GM12878 (cell line): ENCODE measurements around the gene MINDY3. TPM values are rescaled to one million over a fixed set of nuclear protein-coding genes. Genes with fewer than 3 reads are reported as not detected.
"Not testable (repeated sequence)": the region's sequence is repeated elsewhere in the genome, so short reads cannot be mapped to it uniquely, and the experiment has no call there.

ENCODE experiments used
- ATAC-seq: fragments of 200-7000 bp; cut with Tn5 transposase; 3 replicates; pipeline ENCODE4 v1.9.1; 2020; ENCODE audit warnings: mild to moderate bottlenecking, moderate library complexity
- BruUV-seq: library from RNA; stranded (reverse); fragments of 400-500 nt; replicated peaks from 2 replicates; lab custom pipeline; 2021; lab: Mats Ljungman, UMichigan
- CTCF ChIA-PET: fragments of 300-600 bp; sonication (Branson Sonifier 250); formaldehyde crosslinking; extraction: SDS; loops from one replicate; lab custom pipeline; 2021; ENCODE audit warnings: inconsistent platforms; lab: Yijun Ruan, JAX
- POLR2A ChIA-PET: fragments of 350-600 bp; formaldehyde crosslinking; extraction: SDS; loops from one replicate; lab custom pipeline; 2021; ENCODE audit warnings: inconsistent platforms; lab: Charles Lee
- RAD21 ChIA-PET: fragments of 300-600 bp; sonication (Branson Sonifier 250); formaldehyde crosslinking; loops from one replicate; lab custom pipeline; 2023; ENCODE audit warnings: antibody characterized with exemption; ENCODE audit not compliant: unreplicated experiment; lab: Charles Lee
- SMC1A ChIA-PET: fragments of 300-600 bp; sonication (Branson Sonifier 250); formaldehyde crosslinking; loops from one replicate; lab custom pipeline; 2023; ENCODE audit not compliant: unreplicated experiment, uncharacterized antibody; lab: Charles Lee
- DNase-seq: peaks from one replicate; pipeline ENCODE4 v3.0.0-alpha.2; 2011; ENCODE audit warnings: low read depth, low spot score
- FAIRE-seq: peaks from 3 replicates; lab custom pipeline; 2011; peaks lifted over from hg19 to GRCh38; lab: Jason Lieb, UNC
- H2AFZ ChIP-seq: 2 replicates; pipeline ENCODE4 v1.6.0; 2011; ENCODE audit warnings: low read depth, low read length, control low read depth; ENCODE audit not compliant: control insufficient read depth
- H3K27ac ChIP-seq: 2 replicates; pipeline ENCODE4 v1.5.1; 2011; ENCODE audit warnings: control low read depth; ENCODE audit not compliant: control insufficient read depth, insufficient read depth
- H3K27me3 ChIP-seq, 2 experiments: replicated peaks in 1 of 2; 2 replicates each; pipeline versions ENCODE4 v1.6.0 to v1.6.1; 2011; ENCODE audit warnings: low read length in 1 of 2; ENCODE audit not compliant: control insufficient read depth in 2 of 2, insufficient read depth in 2 of 2
- H3K36me3 ChIP-seq, 2 experiments: 2 replicates each; pipeline ENCODE4 v1.5.1; 2011; ENCODE audit warnings: low read length in 1 of 2; ENCODE audit not compliant: control insufficient read depth in 2 of 2, insufficient read depth in 2 of 2
- H3K4me1 ChIP-seq: 2 replicates; pipeline ENCODE4 v1.6.1; 2011; ENCODE audit warnings: mild to moderate bottlenecking, low read length, moderate library complexity, mixed read lengths; ENCODE audit not compliant: control insufficient read depth, insufficient read depth
- H3K4me2 ChIP-seq: 2 replicates; pipeline ENCODE4 v1.6.0; 2011; ENCODE audit warnings: control low read depth; ENCODE audit not compliant: control insufficient read depth, insufficient read depth
- H3K4me3 ChIP-seq: fragments of 200-600 bp; sonication (generic); 2 replicates; pipeline ENCODE4 v1.5.1; 2016
- H3K79me2 ChIP-seq: 2 replicates; pipeline ENCODE4 v1.6.0; 2011; ENCODE audit warnings: low read length; ENCODE audit not compliant: control insufficient read depth, insufficient read depth
- H3K9ac ChIP-seq: 2 replicates; pipeline ENCODE4 v1.8.0; 2011; ENCODE audit warnings: low read length, control low read depth, mixed read lengths; ENCODE audit not compliant: control insufficient read depth, insufficient read depth
- H3K9me3 ChIP-seq: replicated peaks from 3 replicates; pipeline ENCODE4 v1.5.1; 2011; ENCODE audit warnings: mild to moderate bottlenecking, low read length; ENCODE audit not compliant: control insufficient read depth, insufficient read depth
- H4K20me1 ChIP-seq: 2 replicates; pipeline ENCODE4 v1.6.0; 2011; ENCODE audit not compliant: control insufficient read depth, insufficient read depth
- WGBS: methylation state at CpG from one replicate; pipeline ENCODE4 v1.1.6; 2016; ENCODE audit warnings: low lambda C conversion rate; ENCODE audit not compliant: insufficient replicate concordance, insufficient coverage; ENCODE audit errors: missing lambda C conversion rate; 5-methylcytosine and 5-hydroxymethylcytosine counted together
- in situ Hi-C: fragments of 300-500 bp; cut with MboI; formaldehyde crosslinking; loops from 9 replicates; pipeline ENCODE4 v1.14.3; 2018; ENCODE audit warnings: mixed read lengths
- intact Hi-C: fragments of 100-400 bp; cut with micrococcal nuclease; formaldehyde crosslinking; loops from one replicate; pipeline ENCODE4 v1.14.2; 2022; ENCODE audit not compliant: unreplicated experiment
- polyA plus RNA-seq, 11 experiments: library from polyadenylated mRNA; depleted of rRNA in 4 of 11; unstranded in 6 of 11; stranded (reverse) in 5 of 11; fragments of >200 nt; fragmentation: Nextera tagmentation in 4 of 11; fragmentation: Illumina TruSeq in 1 of 11; extraction: Ambion mirVana in 4 of 11; extraction: Trizol in 1 of 11; gene quantifications; 1 replicate in 1 of 11; 2 replicates in 10 of 11; pipeline versions ENCODE4 v1.2.1 to v1.2.3, GENCODE V29; 2011 to 2016; ENCODE audit warnings: inconsistent platforms in 2 of 11, missing spikeins in 2 of 11, low read depth in 1 of 11
- total RNA-seq, 4 experiments: library from RNA; depleted of rRNA in 3 of 4; stranded (reverse); fragments of >200 nt in 3 of 4; fragmentation: Illumina TruSeq in 1 of 4; extraction: Trizol in 1 of 4; gene quantifications; 2 replicates each; pipeline versions ENCODE4 v1.2.1 to v1.2.3, GENCODE V29; 2013 to 2021

MINDY3 gene
- total and polyA plus RNA-seq, 10 of the 15 experiments (the other 5 are each of a cell fraction or from before 2014, with no cell fraction given) = 12.0 to 23.6 (median 15.7) TPM

DNA sequence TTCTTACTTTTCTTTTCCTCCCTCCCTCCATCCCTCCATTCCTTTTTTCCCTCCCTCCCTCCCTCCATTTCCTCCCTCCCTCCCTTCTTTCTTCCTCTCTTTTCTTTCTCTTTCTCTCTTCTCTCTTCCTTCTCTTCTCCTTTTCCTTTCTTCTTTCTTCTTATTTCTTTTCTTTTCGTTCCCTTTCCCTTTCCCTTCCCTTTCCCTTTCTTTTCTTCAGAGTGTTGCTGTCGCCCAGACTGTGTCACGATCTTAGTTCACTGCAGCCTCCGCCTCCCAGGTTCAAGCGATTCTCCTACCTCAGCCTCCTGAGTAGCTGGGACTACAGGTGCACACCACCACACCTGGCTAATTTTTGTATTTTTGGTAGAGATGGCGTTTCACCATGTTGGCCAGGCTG is 98.1 kb downstream of the MINDY3 start:
- intact Hi-C loops = not testable (repeated sequence)

DNA sequence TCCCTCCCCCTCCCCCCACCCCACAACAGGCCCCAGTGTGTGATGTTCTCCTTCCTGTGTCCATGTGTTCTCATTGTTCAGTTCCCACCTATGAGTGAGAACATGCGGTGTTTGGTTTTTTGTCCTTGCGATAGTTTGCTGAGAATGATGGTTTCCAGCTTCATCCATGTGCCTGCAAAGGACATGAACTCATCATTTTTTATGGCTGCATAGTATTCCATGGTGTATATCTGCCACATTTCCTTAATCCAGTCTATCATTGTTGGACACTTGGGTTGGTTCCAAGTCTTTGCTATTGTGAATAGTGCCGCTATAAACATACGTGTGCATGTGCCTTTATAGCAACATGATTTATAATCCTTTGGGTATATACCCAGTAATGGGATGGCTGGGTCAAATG is 99.1 kb downstream of the MINDY3 start:
- H3K36me3 ChIP-seq, H2AFZ ChIP-seq, DNase-seq, intact Hi-C loops, H3K79me2 ChIP-seq, SMC1A ChIA-PET, RAD21 ChIA-PET, H3K4me3 ChIP-seq, POLR2A ChIA-PET, in situ Hi-C loops, H3K4me2 ChIP-seq, H4K20me1 ChIP-seq, H3K27ac ChIP-seq, H3K4me1 ChIP-seq, FAIRE-seq, CTCF ChIA-PET, H3K9ac ChIP-seq, BruUV-seq, ATAC-seq, H3K27me3 ChIP-seq, H3K9me3 ChIP-seq: not testable (repeated sequence)
- WGBS = 92% methylated on average over 2 of the region's 4 CpGs

More for the DNA sequence above, 98.1 kb downstream of the MINDY3 start:
- H3K9ac ChIP-seq, in situ Hi-C loops, BruUV-seq, H3K9me3 ChIP-seq, FAIRE-seq, H3K27ac ChIP-seq, H3K4me3 ChIP-seq, H3K79me2 ChIP-seq, H3K36me3 ChIP-seq, H3K4me2 ChIP-seq, DNase-seq, H4K20me1 ChIP-seq, H3K27me3 ChIP-seq, RAD21 ChIA-PET, POLR2A ChIA-PET, CTCF ChIA-PET, H2AFZ ChIP-seq, ATAC-seq, H3K4me1 ChIP-seq, SMC1A ChIA-PET: not testable (repeated sequence)
- WGBS = 53% methylated on average over 6 of the region's 6 CpGs
